H1 (cell line): ENCODE results near the gene PILRB. TPM values are rescaled to one million over a fixed set of nuclear protein-coding genes. Genes with fewer than 3 reads are reported as not detected.

Experiments used
- BRCA1 ChIP-seq: IDR thresholded peaks from 2 replicates; pipeline ENCODE4 v1.6.1; 2012; ENCODE audit warnings: low read depth, low read length, improper control_type of control experiment
- CHD2 ChIP-seq: IDR thresholded peaks from 2 replicates; pipeline ENCODE4 v1.6.1; 2012; ENCODE audit warnings: low read length, improper control_type of control experiment
- EZH2 ChIP-seq: fragments of 200-600 bp; sonication (generic); IDR thresholded peaks from 2 replicates; pipeline ENCODE4 v1.7.1; 2012; ENCODE audit warnings: low read depth, mild to moderate bottlenecking, moderate library complexity, low read length, inconsistent platforms; ENCODE audit not compliant: severe bottlenecking
- GTF2F1 ChIP-seq: IDR thresholded peaks from 2 replicates; pipeline ENCODE4 v1.6.1; 2012; ENCODE audit warnings: low read depth, low read length, improper control_type of control experiment, borderline replicate concordance
- KDM1A ChIP-seq: fragments of 200-600, 300-600 bp; sonication (generic); IDR thresholded peaks from 2 replicates; pipeline ENCODE4 v1.7.1; 2016; ENCODE audit warnings: mild to moderate bottlenecking, low read length, borderline replicate concordance
- SIX5 ChIP-seq: IDR thresholded peaks from 2 replicates; pipeline ENCODE4 v1.6.1; 2011; ENCODE audit warnings: mild to moderate bottlenecking, low read depth, low read length
- TAF7 ChIP-seq: optimal IDR thresholded peaks from 2 replicates; pipeline ENCODE3; 2011; ENCODE audit warnings: low read depth, mild to moderate bottlenecking, inconsistent platforms, low read length, moderate library complexity, borderline replicate concordance
- YY1 ChIP-seq: IDR thresholded peaks from 2 replicates; pipeline ENCODE4 v1.6.1; 2011; ENCODE audit warnings: low read depth, mild to moderate bottlenecking, low read length
- polyA plus RNA-seq, 7 experiments: library from polyadenylated mRNA; depleted of rRNA in 3 of 7; stranded (reverse) in 5 of 7; unstranded in 2 of 7; fragments of >200 nt in 5 of 7; fragments of 200-250 nt in 2 of 7; gene quantifications; 1 replicate in 5 of 7; 2 replicates in 1 of 7; 4 replicates in 1 of 7; pipeline versions ENCODE4 v1.2.1 to v1.2.3, GENCODE V29; 2011 to 2013; ENCODE audit warnings: missing spikeins in 2 of 7, mixed read lengths in 2 of 7
- total RNA-seq: library from RNA; stranded (reverse); fragmentation: NEBNext Ultra II Directional; extraction: Animal tissue kit (Norgen Biotek cat#: 25700); gene quantifications from 2 replicates; pipeline ENCODE4 v1.2.1, GENCODE V29; 2021
- TF ChIP-seq, protein P1 (sequence below): fragments of 300-600 bp; sonication (generic); IDR thresholded peaks from 2 replicates; pipeline ENCODE4 v1.7.1; 2012; ENCODE audit warnings: low read length, moderate library complexity, mild to moderate bottlenecking, inconsistent platforms; ENCODE audit not compliant: insufficient replicate concordance
- TF ChIP-seq, protein P2 (sequence below): IDR thresholded peaks from 2 replicates; pipeline ENCODE4 v1.6.1; 2011; ENCODE audit warnings: low read depth, mild to moderate bottlenecking, low read length; ENCODE audit not compliant: insufficient read depth

PILRB gene
- total and polyA plus RNA-seq, 2 of the 8 experiments (the other 6 are each of a cell fraction or from before 2014, with no cell fraction given), result 32.2 to 49.9 TPM

DNA sequence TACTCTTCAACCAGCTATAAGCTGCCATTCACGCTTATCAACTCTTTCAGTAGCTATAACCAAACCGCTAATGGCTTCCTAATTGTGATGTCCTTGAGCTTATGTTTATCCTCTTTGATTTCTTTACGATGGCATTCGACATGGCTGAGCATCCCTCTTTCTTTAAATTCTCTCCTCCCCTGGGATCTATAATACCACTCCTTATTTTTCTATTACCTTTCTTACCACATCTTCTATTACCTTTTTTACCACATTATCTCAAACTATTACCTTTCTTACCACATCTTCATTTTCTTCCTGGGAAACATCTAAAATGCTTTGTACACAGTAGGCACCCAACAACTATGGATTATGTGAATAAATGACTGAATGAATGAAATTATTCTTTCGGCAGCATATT, 57.5 kb downstream of the PILRB start (continued):
- TF ChIP-seq, protein P1, sequence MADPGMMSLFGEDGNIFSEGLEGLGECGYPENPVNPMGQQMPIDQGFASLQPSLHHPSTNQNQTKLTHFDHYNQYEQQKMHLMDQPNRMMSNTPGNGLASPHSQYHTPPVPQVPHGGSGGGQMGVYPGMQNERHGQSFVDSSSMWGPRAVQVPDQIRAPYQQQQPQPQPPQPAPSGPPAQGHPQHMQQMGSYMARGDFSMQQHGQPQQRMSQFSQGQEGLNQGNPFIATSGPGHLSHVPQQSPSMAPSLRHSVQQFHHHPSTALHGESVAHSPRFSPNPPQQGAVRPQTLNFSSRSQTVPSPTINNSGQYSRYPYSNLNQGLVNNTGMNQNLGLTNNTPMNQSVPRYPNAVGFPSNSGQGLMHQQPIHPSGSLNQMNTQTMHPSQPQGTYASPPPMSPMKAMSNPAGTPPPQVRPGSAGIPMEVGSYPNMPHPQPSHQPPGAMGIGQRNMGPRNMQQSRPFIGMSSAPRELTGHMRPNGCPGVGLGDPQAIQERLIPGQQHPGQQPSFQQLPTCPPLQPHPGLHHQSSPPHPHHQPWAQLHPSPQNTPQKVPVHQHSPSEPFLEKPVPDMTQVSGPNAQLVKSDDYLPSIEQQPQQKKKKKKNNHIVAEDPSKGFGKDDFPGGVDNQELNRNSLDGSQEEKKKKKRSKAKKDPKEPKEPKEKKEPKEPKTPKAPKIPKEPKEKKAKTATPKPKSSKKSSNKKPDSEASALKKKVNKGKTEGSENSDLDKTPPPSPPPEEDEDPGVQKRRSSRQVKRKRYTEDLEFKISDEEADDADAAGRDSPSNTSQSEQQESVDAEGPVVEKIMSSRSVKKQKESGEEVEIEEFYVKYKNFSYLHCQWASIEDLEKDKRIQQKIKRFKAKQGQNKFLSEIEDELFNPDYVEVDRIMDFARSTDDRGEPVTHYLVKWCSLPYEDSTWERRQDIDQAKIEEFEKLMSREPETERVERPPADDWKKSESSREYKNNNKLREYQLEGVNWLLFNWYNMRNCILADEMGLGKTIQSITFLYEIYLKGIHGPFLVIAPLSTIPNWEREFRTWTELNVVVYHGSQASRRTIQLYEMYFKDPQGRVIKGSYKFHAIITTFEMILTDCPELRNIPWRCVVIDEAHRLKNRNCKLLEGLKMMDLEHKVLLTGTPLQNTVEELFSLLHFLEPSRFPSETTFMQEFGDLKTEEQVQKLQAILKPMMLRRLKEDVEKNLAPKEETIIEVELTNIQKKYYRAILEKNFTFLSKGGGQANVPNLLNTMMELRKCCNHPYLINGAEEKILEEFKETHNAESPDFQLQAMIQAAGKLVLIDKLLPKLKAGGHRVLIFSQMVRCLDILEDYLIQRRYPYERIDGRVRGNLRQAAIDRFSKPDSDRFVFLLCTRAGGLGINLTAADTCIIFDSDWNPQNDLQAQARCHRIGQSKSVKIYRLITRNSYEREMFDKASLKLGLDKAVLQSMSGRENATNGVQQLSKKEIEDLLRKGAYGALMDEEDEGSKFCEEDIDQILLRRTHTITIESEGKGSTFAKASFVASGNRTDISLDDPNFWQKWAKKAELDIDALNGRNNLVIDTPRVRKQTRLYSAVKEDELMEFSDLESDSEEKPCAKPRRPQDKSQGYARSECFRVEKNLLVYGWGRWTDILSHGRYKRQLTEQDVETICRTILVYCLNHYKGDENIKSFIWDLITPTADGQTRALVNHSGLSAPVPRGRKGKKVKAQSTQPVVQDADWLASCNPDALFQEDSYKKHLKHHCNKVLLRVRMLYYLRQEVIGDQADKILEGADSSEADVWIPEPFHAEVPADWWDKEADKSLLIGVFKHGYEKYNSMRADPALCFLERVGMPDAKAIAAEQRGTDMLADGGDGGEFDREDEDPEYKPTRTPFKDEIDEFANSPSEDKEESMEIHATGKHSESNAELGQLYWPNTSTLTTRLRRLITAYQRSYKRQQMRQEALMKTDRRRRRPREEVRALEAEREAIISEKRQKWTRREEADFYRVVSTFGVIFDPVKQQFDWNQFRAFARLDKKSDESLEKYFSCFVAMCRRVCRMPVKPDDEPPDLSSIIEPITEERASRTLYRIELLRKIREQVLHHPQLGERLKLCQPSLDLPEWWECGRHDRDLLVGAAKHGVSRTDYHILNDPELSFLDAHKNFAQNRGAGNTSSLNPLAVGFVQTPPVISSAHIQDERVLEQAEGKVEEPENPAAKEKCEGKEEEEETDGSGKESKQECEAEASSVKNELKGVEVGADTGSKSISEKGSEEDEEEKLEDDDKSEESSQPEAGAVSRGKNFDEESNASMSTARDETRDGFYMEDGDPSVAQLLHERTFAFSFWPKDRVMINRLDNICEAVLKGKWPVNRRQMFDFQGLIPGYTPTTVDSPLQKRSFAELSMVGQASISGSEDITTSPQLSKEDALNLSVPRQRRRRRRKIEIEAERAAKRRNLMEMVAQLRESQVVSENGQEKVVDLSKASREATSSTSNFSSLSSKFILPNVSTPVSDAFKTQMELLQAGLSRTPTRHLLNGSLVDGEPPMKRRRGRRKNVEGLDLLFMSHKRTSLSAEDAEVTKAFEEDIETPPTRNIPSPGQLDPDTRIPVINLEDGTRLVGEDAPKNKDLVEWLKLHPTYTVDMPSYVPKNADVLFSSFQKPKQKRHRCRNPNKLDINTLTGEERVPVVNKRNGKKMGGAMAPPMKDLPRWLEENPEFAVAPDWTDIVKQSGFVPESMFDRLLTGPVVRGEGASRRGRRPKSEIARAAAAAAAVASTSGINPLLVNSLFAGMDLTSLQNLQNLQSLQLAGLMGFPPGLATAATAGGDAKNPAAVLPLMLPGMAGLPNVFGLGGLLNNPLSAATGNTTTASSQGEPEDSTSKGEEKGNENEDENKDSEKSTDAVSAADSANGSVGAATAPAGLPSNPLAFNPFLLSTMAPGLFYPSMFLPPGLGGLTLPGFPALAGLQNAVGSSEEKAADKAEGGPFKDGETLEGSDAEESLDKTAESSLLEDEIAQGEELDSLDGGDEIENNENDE, result no peak
- TF ChIP-seq TAF7 (no peak), SIX5 (no peak), CHD2 (no peak), BRCA1 (no peak), KDM1A (no peak), EZH2 (no peak), YY1 (no peak), GTF2F1 (no peak)
- TF ChIP-seq, protein P2, sequence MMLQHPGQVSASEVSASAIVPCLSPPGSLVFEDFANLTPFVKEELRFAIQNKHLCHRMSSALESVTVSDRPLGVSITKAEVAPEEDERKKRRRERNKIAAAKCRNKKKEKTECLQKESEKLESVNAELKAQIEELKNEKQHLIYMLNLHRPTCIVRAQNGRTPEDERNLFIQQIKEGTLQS, result no peak
